Measurements from ENCODE around the gene KRT76.
A peak's percentile ranks its signal among the peaks of the same experiment; 100 is the strongest.

Gene KRT76

DNA sequence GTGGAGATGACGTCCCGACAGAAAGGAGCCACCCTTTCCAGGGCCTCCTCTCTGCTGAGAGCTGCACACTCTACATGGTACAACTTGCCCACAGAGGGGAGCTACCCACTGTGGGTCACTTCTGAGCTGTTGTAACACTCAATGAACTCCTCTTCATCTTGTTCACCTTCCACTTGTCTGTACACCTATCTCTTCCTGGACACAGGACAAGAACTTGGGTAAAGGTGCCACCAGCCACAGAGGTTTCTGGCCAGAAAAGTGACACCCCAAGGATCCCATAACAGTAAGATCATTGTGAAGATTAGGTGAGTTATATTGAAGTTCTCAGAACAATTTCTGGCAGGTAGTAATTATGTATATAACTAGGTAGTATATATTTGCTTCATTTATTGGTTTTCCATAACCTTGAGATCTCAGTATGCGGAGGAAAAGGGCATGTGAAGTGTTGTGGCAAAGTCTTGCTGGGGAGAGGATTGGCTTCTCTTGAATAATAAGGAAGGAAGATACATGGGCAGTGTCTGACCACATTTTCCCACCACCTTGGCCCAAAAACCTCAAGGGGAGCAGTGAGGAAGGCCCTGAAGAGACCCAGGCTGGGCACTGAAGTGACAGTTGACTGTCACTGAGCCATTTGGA is 34.2 kb downstream of the KRT76 start:
- H3K4me3 ChIP-seq (ENCODE audit: low read depth, low read length): no peak overlapping the region
- DNase-seq (ENCODE audit: low read depth): no peak
- TF ChIP-seq MYC (IDR thresholded peaks at IDR 0.05; ENCODE audit: low read depth, low read length): no peak
- TF ChIP-seq, protein P1, sequence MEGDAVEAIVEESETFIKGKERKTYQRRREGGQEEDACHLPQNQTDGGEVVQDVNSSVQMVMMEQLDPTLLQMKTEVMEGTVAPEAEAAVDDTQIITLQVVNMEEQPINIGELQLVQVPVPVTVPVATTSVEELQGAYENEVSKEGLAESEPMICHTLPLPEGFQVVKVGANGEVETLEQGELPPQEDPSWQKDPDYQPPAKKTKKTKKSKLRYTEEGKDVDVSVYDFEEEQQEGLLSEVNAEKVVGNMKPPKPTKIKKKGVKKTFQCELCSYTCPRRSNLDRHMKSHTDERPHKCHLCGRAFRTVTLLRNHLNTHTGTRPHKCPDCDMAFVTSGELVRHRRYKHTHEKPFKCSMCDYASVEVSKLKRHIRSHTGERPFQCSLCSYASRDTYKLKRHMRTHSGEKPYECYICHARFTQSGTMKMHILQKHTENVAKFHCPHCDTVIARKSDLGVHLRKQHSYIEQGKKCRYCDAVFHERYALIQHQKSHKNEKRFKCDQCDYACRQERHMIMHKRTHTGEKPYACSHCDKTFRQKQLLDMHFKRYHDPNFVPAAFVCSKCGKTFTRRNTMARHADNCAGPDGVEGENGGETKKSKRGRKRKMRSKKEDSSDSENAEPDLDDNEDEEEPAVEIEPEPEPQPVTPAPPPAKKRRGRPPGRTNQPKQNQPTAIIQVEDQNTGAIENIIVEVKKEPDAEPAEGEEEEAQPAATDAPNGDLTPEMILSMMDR (IDR thresholded peaks at IDR 0.05; ENCODE audit: low read depth, low read length): no peak
- no peak for TF ChIP-seq POLR2A (IDR thresholded peaks at IDR 0.05; ENCODE audit: extremely low read depth, insufficient read length)
- TF ChIP-seq, protein P2, sequence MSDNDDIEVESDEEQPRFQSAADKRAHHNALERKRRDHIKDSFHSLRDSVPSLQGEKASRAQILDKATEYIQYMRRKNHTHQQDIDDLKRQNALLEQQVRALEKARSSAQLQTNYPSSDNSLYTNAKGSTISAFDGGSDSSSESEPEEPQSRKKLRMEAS (IDR thresholded peaks at IDR 0.05; ENCODE audit: low read depth, low read length): no peak

DNA sequence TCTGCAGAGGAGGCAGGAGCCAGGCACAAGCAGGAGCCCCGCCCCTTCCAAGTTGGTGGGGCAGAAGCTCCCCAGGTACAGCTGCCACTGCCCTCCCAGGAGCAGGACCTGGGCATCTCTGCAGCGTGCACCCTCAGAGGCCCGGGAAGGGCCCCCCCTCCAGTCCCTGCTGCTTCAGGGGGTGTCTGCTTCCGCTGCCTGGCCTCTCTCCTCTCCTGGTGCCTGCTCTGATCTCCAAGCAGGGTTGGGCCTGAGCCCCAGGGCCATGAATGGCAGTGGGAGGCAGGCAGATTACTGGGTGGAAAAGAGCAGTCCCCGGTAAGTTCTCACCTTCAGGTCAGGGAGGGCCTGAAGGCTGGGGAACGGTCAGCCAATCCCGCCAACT is 35.0 kb downstream of the KRT76 start:
- H3K4me3 ChIP-seq (ENCODE audit: low read depth, low read length): no peak overlapping the region
- DNase-seq (ENCODE audit: low read depth): no peak
- TF ChIP-seq, protein P2 (IDR thresholded peaks at IDR 0.05; ENCODE audit: low read depth, low read length): no peak
- TF ChIP-seq, protein P1 (IDR thresholded peaks at IDR 0.05; ENCODE audit: low read depth, low read length): no peak
- no peak for TF ChIP-seq POLR2A (IDR thresholded peaks at IDR 0.05; ENCODE audit: extremely low read depth, insufficient read length)
- TF ChIP-seq MYC (IDR thresholded peaks at IDR 0.05; ENCODE audit: low read depth, low read length): no peak

DNA sequence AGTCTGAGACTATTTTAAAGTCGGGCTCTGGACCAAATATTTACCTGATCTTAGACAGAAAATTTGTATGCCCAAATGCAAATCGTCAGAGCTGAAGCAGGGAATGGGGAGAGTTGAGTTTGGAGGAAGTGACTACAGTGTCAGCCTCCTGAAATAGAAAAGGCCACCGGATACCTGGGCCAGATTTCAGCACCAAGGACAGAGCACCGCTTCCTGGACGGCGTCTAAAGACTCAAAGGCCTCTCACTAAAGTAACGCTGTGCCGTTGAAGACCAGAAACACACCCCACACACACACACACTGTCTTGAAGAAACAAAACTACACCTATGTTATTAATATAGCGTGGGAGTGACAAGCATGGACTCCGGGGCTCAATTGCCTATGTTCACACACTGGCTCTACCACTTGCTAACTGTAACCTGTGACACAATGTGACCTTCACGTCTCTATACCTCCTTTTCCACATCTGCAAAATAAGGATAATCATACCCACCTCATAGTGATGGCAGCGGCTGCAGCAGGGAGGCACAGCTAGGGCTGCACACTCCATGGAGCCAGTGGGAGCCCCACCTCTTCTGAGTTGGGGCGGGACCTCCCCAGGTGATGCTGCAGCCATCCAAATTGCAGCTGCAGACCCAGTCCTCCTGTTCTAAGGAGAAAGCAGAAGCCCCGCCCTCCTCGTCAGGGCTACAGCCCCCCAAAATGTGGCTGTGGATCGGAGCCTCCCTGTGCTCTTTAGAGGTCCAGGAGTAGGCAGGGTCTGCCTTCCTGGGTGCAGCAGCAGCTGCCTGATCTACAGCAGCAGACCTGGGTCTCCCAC is 35.6 kb downstream of the KRT76 start:
- H3K4me3 ChIP-seq (ENCODE audit: low read depth, low read length): no peak overlapping the region
- DNase-seq (ENCODE audit: low read depth): peak; percentile 69
- TF ChIP-seq POLR2A (IDR thresholded peaks at IDR 0.05; ENCODE audit: extremely low read depth, insufficient read length) (no peak), MYC (IDR thresholded peaks at IDR 0.05; ENCODE audit: low read depth, low read length) (no peak)
- TF ChIP-seq, protein P2 (IDR thresholded peaks at IDR 0.05; ENCODE audit: low read depth, low read length): no peak
- TF ChIP-seq, protein P1 (IDR thresholded peaks at IDR 0.05; ENCODE audit: low read depth, low read length): no peak

DNA sequence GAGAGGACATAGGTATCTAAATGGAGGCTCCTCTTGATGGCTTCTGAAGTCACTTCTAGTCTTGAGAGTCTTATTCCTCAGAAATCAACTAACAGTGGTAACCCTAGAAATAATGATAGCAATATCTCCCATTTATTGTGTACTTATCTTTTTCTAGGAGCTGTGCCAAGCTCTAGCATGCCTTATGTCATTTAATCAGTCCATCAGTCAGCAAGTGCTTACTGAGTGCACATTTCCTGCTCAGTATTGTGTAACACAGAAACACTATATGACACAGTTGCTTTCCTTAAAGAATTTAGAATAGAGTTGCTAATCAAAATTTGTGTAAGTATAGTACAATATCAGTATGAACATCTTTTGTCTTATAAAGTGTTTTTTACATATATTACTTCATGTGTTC is 36.6 kb downstream of the KRT76 start:
- H3K4me3 ChIP-seq (ENCODE audit: low read depth, low read length): no peak overlapping the region
- DNase-seq (ENCODE audit: low read depth): no peak
- TF ChIP-seq MYC (IDR thresholded peaks at IDR 0.05; ENCODE audit: low read depth, low read length) (no peak), POLR2A (IDR thresholded peaks at IDR 0.05; ENCODE audit: extremely low read depth, insufficient read length) (no peak)
- TF ChIP-seq, protein P1 (IDR thresholded peaks at IDR 0.05; ENCODE audit: low read depth, low read length): no peak

DNA sequence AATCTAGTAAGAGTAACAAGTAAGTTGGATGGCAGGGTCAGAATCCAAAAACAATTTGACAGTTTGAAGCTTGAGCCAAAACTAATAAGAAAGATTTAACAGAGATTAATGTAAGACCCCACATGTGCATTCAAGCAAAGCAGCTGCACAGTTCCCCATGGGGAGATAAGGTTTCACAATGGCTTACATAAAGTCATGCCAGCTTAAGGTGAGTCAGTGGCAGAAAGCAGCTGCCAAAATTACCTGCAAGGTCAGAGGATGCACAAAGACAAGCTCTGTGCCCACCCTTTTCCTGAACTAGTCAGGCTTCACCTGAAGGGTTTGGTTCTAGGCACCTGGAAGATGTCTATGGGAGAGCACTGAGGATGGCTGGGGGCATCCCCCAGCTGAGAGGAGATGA is 37.2 kb downstream of the KRT76 start:
- H3K4me3 ChIP-seq (ENCODE audit: low read depth, low read length): no peak overlapping the region
- TF ChIP-seq POLR2A (IDR thresholded peaks at IDR 0.05; ENCODE audit: extremely low read depth, insufficient read length): no peak
- TF ChIP-seq, protein P2 (IDR thresholded peaks at IDR 0.05; ENCODE audit: low read depth, low read length): no peak
- no peak for TF ChIP-seq MYC (IDR thresholded peaks at IDR 0.05; ENCODE audit: low read depth, low read length)
- TF ChIP-seq, protein P1 (IDR thresholded peaks at IDR 0.05; ENCODE audit: low read depth, low read length): no peak
- no peak for DNase-seq (ENCODE audit: low read depth)

All from NB4 (cell line).